CD4-positive, alpha-beta T cell treated with Interleukin-4 for 4 hours (primary cell): ENCODE results near the gene MEIOSIN.
"Not testable (repeated sequence)": the region's sequence is repeated elsewhere in the genome, so short reads cannot be mapped to it uniquely, and the experiment has no call there.

Experiments
- DNase-seq: peaks from one replicate; pipeline ENCODE4 v3.0.0-alpha.2; 2020

The MEIOSIN gene

GRCh38 chr19:45780448-45781213 is 47.4 kb downstream of the MEIOSIN start:
- DNase-seq = no peak

- no peak for DNase-seq
These were observed 48.2 kb downstream of the MEIOSIN start for GRCh38 chr19:45781214-45782161.

DNA sequence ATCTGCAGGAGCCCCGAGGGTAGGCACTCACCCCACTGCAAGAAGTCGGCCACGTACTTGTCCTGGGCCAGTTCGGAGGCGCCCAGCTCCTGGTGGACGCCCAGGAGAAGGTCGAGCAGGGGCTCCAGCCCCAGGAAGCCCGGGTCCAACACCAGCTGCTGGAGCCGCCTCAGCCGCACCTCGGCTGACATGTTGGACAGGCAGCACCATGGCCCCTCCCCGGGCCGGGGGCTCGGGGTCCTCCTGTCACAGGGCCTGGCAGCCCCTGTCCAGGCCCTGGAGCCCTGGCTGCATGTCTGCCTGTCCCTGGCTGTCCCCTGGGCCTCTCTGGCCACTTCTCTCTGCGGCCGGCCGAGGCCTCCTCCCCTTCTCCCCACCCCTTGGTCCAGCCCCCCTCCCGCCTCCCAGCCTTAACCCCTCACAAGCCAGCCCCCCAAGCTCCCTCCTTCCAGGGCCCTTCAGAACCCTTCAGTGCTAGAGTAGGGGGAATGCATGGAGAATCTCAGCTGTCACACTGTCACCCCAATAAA is 49.0 kb downstream of the MEIOSIN start, which contains the start of gene DMPK:
DMPK (minus strand) TSS at position 329 of the 530 bp plus-strand sequence; CDS start at position 191, 138 bp downstream.
- no peak for DNase-seq

GRCh38 chr19:45782820-45783785 is 49.9 kb downstream of the MEIOSIN start:
- DNase-seq = no peak

DNA sequence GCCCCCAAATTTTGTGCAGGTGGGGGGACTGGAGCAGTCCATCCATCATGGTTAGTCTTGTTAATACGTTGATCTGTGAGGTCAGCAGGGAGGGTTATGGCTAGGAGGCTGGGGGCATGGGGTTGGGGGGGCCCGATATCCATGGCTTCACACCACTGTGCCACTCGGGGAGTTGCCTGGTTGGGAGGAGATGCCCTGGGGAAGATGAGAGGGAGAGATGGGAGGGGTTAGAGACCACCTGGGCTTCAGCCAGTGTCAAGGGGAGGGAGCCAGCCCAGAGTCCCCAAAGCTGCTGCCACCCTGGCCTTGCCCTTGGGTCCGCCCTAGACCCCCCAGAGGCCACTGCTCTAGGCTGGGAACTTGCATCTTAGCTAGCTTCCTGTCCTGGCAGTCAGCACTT is 50.9 kb downstream of the MEIOSIN start:
- DNase-seq = no peak

- no peak for DNase-seq
These were observed 51.9 kb downstream of the MEIOSIN start for GRCh38 chr19:45785097-45785496.

- DNase-seq = no peak
These were observed 52.7 kb downstream of the MEIOSIN start for GRCh38 chr19:45785781-45786532.

DNA sequence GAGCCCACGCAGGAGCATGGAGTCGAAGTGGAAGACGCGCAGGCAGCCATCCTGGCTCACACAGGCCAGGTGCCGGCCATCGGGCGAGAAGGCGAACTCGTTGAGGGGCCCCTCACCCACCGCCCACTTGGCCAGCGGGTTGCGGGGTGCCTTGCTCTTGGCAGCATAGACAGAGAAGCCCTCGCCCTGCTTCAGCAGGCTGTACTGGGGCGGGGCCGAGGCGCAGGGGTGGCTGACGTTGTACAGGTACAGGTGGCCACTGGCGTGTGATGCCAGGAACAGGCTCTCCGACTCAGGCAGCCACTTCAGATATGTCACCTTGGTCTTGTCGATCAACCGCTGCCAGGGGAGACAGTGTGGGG is 53.3 kb downstream of the MEIOSIN start:
- no peak for DNase-seq

- no peak for DNase-seq
These were observed 56.0 kb downstream of the MEIOSIN start for GRCh38 chr19:45789035-45789786.

DNA sequence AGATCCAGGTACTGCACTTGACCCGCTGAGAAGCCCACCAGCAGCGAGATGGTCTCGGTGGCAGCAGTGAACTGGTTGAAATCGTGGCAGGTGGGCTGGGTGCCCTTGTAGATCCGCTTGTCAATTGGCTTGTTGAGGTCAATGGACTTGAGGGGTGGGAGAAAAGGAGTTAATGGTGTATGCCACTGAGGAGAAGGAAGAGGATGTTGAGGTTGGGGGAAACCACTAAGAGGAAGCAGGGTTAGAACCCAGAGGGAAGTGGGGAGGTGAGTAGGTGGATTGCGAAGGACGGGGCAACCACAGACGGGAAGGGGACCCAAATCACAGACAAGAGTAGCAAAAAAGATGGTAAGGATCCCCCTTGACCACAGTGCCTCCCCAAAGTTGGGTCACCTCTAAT is 57.7 kb downstream of the MEIOSIN start:
- DNase-seq = peak; percentile 48

GRCh38 chr19:45791744-45792469 is 58.7 kb downstream of the MEIOSIN start:
- DNase-seq = no peak

GRCh38 chr19:45792470-45793177 is 59.4 kb downstream of the MEIOSIN start, which contains the start of gene DMWD:
Gene DMWD, minus strand, starts transcription at chr19:45792845. Its CDS starts 89 bp downstream, at chr19:45792756.
- DNase-seq = peak; percentile 98

DNA sequence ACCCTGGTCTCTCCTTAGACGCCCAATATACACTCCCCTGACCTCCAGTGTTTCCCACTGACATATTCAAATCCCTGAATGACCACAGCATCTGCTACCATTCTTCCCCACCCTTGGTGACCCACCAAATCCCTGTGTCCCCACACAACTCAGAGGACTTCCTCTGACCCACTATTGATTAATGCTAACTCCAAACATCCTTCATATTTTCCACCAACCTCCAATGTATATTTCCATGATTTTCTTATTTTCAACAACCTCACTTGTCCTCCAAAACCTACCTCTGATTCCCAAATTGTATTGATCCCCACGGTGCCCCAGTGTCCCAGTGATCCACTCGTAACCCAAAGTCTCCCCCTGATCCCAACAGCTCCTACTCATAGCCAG is 59.9 kb downstream of the MEIOSIN start:
- DNase-seq = no peak

DNA sequence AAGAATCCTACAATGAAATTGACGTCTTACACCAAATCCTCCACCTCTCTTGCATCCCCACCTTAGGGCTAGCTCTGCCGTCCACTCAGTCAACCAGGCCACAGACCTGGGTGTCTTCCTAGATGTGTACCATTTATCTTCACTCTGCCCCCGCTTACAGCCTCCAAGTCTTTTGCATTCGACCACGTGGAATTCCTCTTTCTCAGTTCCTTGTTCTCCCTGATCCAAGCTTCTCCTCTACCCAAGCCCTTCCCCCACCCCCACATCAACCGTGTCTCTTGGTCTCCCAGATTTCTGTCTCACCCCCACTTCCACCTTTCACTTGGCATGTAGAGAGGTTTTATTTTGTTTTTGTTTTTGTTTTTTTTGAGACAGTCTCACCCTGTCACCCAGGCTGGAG is 60.6 kb downstream of the MEIOSIN start:
- DNase-seq = no peak

DNA sequence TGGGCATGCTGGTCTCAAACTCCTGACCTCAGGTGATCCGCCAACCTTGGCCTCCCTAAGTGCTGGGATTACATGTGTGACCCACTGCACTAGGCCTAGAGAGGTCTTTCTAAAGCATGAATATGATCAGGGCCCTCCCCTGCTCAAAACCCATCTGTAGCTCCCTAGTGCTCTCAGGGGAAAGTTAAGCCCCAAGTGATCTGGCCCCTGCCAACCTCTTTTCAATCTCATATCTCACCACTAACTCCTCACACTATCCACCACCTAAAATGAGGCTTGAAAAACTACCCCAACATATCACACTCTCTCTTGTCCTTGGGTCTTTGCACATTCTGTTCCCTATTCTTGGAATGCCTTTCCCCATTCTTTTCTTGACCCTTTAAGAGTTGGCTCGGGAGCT is 61.4 kb downstream of the MEIOSIN start:
- DNase-seq = no peak

DNA sequence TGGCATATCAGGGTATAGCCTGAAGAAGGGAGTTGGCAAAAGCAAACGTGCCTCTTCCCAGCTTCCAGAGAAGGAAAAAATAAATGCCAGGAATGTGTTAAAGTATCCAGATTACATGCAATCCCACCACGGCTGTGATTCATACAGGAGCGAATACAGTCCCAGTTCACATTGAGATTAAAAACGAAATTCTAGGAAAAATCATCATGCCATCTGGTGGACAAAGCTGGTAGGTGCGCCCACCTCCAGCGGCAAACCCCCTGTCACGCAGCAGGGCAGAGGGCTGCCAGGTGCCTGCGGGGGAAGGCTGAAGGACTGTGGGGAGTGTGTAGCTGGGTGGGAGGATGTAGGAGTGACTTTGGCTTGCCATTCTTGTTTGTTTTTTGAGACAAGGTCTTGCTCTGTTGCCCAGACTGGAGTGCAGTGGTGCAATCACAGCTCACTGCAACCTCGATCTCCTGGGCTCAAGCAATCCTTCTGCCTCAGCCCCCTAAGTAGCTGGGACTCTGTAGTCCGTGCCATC is 65.8 kb downstream of the MEIOSIN start:
- peak; percentile 64 for DNase-seq

DNA sequence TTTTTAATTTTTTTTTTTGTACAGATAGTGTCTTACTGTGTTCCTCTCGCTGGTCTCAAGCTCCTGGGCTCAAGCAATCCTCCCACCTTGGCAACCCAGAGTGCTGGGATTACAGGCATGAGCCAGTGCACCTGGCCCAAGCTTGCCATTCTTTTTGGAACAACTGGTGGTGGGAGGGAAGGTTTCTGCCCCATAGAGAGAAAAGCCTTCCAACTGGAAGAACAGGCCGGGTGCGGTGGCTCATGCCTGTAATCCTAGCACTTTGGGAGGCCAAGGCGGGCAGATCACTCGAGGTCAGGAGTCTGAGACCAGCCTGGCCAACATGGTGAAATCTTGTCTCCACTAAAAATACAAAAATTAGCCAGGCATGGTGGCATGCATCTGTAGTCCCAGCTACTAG is 66.3 kb downstream of the MEIOSIN start:
- not testable (repeated sequence) for DNase-seq

DNA sequence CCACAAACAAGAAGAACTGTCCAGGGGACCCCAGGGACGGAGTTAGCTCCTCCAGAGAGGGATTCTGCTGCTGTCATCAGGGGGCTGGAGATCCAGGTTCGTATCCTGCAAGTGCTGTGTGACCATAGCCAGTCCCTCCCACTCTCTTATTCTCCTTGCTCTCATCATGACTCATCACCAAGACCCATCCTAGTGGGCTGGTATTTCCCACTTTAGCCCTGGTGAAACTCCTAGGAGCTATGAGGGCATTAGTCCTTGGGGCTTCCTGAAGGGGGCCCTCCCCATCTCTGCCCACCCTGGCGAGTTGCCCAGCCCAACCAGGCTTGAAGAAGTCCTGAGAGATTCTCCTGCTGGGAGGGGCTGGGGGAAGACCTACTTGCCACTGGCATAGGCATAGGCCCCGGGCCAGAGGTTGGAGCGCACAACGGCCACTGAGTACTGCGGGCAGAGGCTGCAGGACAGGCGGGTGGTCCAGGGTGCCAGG is 66.9 kb downstream of the MEIOSIN start:
- no peak for DNase-seq

GRCh38 chr19:45801603-45802175 is 68.5 kb downstream of the MEIOSIN start:
- no peak for DNase-seq
